Stimulated activated naive CD8-positive, alpha-beta T cell treated with anti-CD3 and anti-CD28 coated beads, Interleukin-15, Interleukin-2, amounts not matched to agents 100 ng/mL and 50 ng/mL, for 24 hours (primary cell): ENCODE measurements around the gene SLC9A7.
A peak's percentile ranks its signal among the peaks of the same experiment; 100 is the strongest.

Experiments used
- H3K27ac Mint-ChIP-seq: one replicate; pipeline ENCODE4 v1.8.0; 2021; ENCODE audit warnings: mild to moderate bottlenecking, mixed read lengths
- H3K27me3 Mint-ChIP-seq: one replicate; pipeline ENCODE4 v1.8.0; 2021; ENCODE audit warnings: mixed read lengths
- H3K36me3 Mint-ChIP-seq: one replicate; pipeline ENCODE4 v1.8.0; 2021; ENCODE audit warnings: low read depth, mixed read lengths
- H3K4me1 Mint-ChIP-seq: one replicate; pipeline ENCODE4 v1.8.0; 2021; ENCODE audit warnings: low read depth, mixed read lengths
- H3K4me3 Mint-ChIP-seq: one replicate; pipeline ENCODE4 v1.8.0; 2021; ENCODE audit warnings: mild to moderate bottlenecking, mixed read lengths
- H3K9me3 Mint-ChIP-seq: one replicate; pipeline ENCODE4 v1.8.0; 2021; ENCODE audit warnings: mixed read lengths

The SLC9A7 gene

DNA sequence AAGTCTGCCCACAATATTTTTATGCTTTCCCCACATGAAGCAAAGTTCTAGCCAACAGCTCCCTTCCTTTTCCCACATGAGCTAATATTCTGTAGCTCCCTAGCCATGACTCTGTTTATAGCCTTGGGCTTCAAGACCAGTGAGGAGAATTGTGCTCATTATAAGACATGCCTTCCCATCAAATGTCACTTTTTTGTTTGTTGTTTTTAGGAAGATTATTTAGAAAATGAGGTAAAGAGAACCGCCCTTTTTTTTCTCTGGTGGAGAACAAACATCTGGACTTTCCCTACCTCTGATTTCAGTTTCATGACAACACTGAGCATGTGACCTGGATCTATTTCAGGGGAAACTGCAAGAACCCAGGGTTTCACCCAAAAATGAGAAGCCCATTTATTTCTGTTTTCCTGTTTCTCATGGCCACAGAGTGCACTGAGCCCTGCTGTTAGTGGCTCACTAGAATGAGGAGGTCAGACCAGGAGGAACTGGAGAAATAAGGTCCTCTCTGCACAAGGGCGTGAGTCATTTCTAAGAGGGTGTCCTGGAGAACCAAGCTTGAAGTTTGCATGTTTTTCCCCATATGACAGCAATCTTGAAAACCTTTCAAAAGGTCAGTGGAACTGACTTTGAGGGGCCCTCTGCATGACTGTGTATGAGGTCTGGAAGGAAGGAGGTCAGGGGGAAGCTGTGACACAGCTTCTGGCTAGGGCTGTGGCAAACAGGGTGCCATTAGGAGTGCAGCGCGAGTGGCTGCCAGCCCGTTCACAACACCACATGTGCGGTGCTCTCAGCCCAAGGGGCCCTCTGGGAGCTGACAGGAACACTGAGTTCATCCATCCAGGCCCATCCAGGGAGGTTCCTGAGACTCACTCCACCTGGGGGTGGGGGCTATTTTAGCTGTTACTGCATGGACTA, 130.2 kb downstream of the SLC9A7 start:
- peaks cover 4% of the 10 kb centered on the region for H3K27me3 Mint-ChIP-seq
- no peak overlapping the region for H3K4me3 Mint-ChIP-seq
- peaks cover 36% of the 10 kb centered on the region for H3K36me3 Mint-ChIP-seq
- peaks cover 49% of the 10 kb centered on the region for H3K4me1 Mint-ChIP-seq
- no peaks in the 10 kb centered on the region for H3K9me3 Mint-ChIP-seq
- H3K27ac Mint-ChIP-seq = peak overlapping the region; percentile 90

DNA sequence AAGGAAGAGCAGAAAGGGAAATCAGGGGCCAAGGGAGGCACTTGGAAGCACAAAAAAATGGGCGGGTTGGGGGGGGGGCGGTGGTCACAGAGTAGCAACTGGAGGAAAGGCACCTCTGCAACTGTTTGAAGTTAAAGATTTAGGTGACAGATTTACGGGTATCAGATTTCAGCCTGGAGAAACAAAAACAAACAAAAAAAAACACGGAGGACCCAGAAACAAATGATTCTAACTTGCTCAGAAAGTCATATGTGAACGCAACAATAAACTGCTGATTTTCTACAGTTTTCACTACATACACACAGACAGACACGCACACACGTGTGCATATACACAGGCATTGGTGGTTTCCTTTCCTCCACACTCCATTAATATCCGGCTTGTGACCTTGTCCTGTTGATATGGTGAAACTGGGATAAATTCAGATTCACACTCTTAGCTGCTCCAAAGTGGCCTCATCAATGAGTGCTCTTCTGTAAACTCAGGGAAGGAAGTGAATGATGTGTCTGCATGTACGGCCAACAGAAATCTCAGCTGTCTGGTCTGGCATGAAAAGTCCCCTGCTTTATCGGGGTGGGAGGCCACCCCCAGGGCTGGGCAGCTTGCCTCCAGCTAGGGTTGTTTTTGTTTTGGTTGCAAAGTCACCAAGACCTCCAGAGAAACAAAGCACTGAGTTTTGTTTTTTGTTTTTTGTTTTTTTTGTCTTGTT, 131.1 kb downstream of the SLC9A7 start:
- Mint-ChIP-seq H3K4me1 (peaks cover 46% of the 10 kb centered on the region), H3K9me3 (no peaks in the 10 kb centered on the region), H3K4me3 (no peak overlapping the region), H3K27ac (peak overlapping the region; percentile 90), H3K36me3 (peaks cover 36% of the 10 kb centered on the region), H3K27me3 (peaks cover 4% of the 10 kb centered on the region)

DNA sequence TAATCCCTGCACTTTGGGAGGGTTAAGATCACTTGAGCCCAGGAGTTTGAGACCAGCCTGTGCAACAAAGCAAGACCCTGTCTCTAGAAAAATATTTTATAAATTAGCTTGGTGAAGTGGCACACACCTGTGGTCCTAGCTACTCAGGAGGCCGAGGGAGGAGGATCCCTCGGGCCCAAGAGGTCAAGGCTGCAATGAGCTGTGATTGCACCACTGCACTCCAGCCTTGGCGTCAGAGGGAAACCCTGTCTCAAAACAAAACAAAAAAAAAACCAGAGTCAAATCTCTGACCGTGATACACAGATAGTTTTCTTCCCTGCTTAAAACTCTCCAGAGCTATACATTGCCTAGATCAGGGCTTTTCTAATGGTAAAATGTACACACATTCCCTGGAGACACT, 131.9 kb downstream of the SLC9A7 start:
- Mint-ChIP-seq H3K27ac (peak overlapping the region; percentile 52), H3K4me1 (peaks cover 46% of the 10 kb centered on the region), H3K9me3 (no peaks in the 10 kb centered on the region), H3K27me3 (peaks cover 2% of the 10 kb centered on the region), H3K36me3 (peaks cover 35% of the 10 kb centered on the region), H3K4me3 (no peak overlapping the region)

DNA sequence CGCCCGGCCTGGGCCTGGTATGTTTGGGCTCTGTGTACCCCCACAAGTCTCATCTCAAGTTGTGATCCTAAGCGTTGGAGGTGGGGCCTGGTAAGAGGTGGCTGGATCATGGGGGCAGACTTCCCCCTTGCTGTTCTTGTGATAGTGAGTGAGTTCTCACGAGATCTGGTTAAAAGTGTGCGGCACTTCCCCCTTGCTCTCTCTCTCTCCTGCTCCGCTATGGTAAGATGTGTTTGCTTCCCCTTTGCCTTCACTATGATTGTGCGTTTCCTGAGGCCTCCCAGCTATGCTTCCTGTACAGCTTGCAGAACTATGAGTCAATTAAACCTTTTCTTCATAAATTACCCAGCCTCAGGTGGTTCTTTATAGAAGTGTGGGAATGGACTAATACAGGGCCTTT, 132.4 kb downstream of the SLC9A7 start:
- H3K27ac Mint-ChIP-seq = peak overlapping the region; percentile 65
- peaks cover 36% of the 10 kb centered on the region for H3K36me3 Mint-ChIP-seq
- H3K27me3 Mint-ChIP-seq = no peaks in the 10 kb centered on the region
- no peak overlapping the region for H3K4me3 Mint-ChIP-seq
- peaks cover 46% of the 10 kb centered on the region for H3K4me1 Mint-ChIP-seq
- H3K9me3 Mint-ChIP-seq = no peaks in the 10 kb centered on the region

DNA sequence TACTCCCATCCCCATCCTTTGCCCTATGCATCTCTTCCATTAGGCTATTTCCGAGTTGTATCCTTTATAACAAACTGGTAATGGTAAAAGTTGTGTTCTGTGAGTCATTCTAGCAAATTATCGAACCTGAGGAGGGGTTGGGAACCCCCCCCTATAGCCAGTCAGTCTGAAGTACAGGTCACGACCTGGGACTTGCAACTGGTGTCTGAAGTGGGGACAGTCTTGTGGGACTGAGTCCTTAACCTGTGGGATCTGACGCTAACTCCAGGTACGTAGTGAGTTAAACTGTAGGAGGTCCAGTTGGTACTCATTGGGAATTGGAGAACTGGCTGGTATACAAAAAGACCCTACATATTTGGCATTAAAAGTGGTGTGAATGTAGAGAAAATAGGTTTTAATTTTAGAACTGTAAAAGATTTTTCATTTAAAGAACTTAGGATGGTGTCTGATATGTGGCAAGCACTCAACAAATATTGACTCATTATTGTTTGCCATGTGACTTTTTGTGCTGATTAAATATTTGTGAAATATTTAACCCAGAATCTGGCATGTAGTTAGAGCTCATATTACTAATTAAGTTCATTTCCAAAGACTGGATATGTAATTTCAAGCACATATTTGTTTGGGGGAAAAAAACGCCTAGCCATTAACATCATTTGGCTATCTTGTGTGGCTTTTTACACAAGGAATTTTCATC, 134.7 kb downstream of the SLC9A7 start:
- H3K9me3 Mint-ChIP-seq = no peaks in the 10 kb centered on the region
- H3K36me3 Mint-ChIP-seq = peaks cover 46% of the 10 kb centered on the region
- no peak overlapping the region for H3K4me3 Mint-ChIP-seq
- H3K27me3 Mint-ChIP-seq = no peaks in the 10 kb centered on the region
- no peak overlapping the region for H3K27ac Mint-ChIP-seq
- H3K4me1 Mint-ChIP-seq = peaks cover 32% of the 10 kb centered on the region

DNA sequence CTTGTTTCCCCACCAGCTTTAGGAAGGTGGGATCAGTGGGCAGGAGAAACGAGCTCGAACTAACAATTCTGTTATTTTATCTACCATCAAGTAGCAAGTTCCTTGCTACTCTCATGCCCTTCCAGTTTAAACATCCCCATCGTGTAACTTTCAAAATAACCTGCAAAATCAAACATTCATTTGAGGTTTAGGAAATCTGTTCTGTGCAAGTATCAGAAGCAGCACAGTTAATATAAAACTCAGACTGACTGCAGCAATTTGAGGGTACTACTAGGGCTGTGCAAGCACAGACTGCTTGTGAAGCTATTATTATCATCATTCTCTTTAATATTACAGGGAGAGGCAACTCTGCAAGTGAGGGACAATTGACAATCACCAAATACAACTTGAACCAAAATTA, 137.3 kb downstream of the SLC9A7 start:
- H3K36me3 Mint-ChIP-seq = peaks cover 53% of the 10 kb centered on the region
- H3K4me3 Mint-ChIP-seq = no peak overlapping the region
- H3K4me1 Mint-ChIP-seq = peaks cover 13% of the 10 kb centered on the region
- H3K9me3 Mint-ChIP-seq = no peaks in the 10 kb centered on the region
- no peaks in the 10 kb centered on the region for H3K27me3 Mint-ChIP-seq
- H3K27ac Mint-ChIP-seq = no peak overlapping the region

DNA sequence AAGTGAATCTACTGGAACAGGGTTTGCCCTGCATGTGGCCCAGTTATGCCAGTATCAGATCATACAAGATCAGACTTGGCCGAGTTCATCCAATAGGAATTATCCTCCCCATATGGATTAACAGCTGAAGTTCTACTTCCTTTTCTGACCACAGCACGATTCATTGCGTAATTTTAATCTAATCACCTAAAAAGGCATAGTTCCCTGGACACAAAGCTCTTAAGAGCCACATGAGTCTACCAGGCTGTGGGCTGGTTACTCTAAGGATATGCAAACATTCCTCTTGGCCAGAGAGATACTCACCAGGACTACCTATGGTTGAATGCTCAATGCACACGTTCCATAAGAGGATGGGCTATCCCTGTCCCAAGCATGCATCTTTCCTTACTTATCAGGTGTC, 138.4 kb downstream of the SLC9A7 start:
- Mint-ChIP-seq H3K9me3 (no peaks in the 10 kb centered on the region), H3K4me1 (peaks cover 8% of the 10 kb centered on the region), H3K36me3 (peaks cover 54% of the 10 kb centered on the region), H3K27ac (no peak overlapping the region), H3K4me3 (no peak overlapping the region), H3K27me3 (no peaks in the 10 kb centered on the region)

DNA sequence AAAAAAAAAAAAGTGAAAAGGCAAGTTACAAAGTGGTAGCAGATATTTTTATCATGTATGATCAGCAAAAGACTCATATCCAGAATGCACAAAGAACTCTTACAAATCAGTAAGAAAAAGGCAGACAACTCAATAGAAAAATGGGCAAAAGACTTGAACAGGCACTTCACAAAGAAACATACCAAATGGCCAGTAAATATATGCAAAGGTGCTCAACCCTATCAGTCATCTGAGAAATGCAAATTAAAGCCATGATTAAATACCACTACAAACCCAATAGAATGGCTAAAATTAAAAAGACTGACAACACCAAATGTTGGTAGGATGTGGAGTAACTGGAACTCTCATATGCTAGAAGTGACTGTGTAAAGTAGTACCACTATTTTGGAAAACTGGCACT, 140.0 kb downstream of the SLC9A7 start:
- Mint-ChIP-seq H3K27ac (no peak overlapping the region), H3K4me3 (no peak overlapping the region), H3K36me3 (peaks cover 56% of the 10 kb centered on the region), H3K4me1 (peaks cover 8% of the 10 kb centered on the region), H3K9me3 (no peaks in the 10 kb centered on the region), H3K27me3 (no peaks in the 10 kb centered on the region)

DNA sequence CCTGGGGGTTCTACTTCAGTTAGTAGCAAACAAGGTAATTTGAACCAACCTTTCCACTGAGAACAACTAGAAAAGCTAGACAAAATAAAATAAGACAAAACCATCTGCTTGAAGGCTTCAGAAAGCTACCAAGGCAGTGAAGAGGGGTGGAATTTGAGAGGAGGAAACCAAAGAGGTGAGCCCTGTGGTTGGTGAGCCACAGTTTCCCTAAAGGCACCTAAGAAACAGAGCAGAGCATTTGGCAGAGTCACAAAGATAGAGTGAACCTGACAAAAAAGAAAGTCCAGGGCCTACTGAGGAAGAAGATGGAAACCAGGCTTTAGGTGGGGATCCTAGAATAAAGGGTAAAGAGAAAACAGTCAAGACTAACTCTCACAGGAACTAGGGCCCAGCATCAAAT, 141.0 kb downstream of the SLC9A7 start:
- H3K27ac Mint-ChIP-seq = no peak overlapping the region
- H3K36me3 Mint-ChIP-seq = peaks cover 66% of the 10 kb centered on the region
- no peak overlapping the region for H3K4me3 Mint-ChIP-seq
- H3K4me1 Mint-ChIP-seq = peaks cover 8% of the 10 kb centered on the region
- no peaks in the 10 kb centered on the region for H3K27me3 Mint-ChIP-seq
- H3K9me3 Mint-ChIP-seq = no peaks in the 10 kb centered on the region

DNA sequence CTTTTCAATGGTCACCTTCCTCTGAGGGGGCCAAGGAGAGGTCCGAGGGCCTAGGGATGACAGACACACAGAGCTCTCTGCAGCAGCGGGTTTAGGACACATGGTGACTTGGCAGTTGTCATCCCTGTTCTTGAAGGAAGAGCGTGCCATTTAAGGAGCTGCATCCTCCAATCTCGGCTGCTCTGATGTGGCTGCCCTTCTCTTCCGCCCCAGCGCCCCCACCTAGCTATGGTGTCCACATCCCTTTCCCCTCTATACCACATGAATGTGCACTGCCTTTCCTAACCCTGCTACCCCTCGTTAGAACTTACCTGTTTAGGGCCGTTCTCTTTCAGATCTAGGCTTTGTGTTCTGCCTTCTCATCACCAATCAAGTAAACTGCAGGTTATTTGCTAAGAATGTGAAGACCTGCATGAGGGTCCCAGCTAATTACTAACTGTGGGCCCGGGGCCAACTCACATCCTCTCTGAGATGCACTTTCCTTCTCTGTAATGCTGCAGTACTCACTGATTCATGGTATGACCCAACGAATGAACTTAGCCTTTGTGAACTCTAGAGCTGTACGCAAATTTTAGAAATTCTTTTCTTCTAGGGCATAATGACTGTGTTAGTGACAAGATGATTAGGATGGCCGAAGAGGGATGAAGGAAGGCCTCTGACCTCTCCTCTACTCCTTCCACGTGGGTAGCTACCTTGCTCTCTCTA, 147.1 kb downstream of the SLC9A7 start:
- no peak overlapping the region for H3K27ac Mint-ChIP-seq
- H3K9me3 Mint-ChIP-seq = no peaks in the 10 kb centered on the region
- H3K36me3 Mint-ChIP-seq = peaks cover 24% of the 10 kb centered on the region
- no peak overlapping the region for H3K4me3 Mint-ChIP-seq
- peaks cover 27% of the 10 kb centered on the region for H3K4me1 Mint-ChIP-seq
- no peaks in the 10 kb centered on the region for H3K27me3 Mint-ChIP-seq

DNA sequence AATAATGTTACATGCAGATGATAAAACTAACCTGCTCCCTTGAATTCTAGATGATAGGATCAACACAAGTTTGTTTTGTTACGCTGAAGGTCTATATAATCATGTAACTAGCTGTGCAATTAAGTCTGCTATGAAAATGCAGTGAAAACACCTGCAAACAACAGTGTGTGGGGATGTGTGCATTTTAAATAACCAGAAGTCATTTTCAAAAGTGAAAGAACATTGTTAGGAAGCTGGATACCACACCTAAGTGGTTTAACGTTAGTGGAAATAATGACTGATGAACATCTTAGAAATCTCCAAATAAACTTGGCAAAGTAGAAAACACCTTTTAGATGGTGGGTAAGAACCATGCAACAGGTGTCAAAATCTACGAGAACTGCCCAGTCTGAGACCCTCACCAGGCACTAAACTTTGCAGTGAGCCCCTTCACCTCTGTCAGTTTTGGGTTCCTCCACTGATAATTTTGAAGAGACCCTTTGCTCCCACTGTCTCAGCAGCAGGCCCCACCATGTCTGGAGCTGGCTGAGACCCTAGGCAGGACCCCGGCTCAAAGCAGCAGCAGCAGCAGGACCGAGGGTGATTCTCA, 148.8 kb downstream of the SLC9A7 start:
- Mint-ChIP-seq H3K4me1 (peaks cover 27% of the 10 kb centered on the region), H3K4me3 (no peak overlapping the region), H3K36me3 (peaks cover 30% of the 10 kb centered on the region), H3K27ac (no peak overlapping the region), H3K27me3 (no peaks in the 10 kb centered on the region), H3K9me3 (no peaks in the 10 kb centered on the region)

DNA sequence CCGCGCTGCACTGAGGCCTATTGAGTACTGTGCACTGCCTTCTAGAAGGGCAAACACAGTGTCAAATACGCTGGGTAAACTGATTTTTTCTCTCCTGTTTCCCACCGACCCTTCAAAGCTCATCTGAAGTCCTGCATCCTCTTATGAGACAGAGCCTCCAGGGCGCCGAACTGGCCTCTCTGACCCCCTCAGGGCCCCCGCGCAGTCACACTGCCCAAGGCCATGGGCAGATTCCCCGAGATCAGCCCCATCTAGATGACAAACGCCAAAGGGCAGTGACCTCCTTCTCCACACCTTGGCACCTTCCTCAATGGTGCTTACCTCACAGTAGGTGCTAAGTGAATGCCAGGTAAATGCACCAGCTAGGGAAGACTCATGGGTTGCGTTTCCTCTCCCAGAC, 151.0 kb downstream of the SLC9A7 start:
- H3K27me3 Mint-ChIP-seq = no peaks in the 10 kb centered on the region
- no peaks in the 10 kb centered on the region for H3K9me3 Mint-ChIP-seq
- H3K4me3 Mint-ChIP-seq = no peak overlapping the region
- H3K4me1 Mint-ChIP-seq = peaks cover 27% of the 10 kb centered on the region
- no peak overlapping the region for H3K27ac Mint-ChIP-seq
- peaks cover 27% of the 10 kb centered on the region for H3K36me3 Mint-ChIP-seq

DNA sequence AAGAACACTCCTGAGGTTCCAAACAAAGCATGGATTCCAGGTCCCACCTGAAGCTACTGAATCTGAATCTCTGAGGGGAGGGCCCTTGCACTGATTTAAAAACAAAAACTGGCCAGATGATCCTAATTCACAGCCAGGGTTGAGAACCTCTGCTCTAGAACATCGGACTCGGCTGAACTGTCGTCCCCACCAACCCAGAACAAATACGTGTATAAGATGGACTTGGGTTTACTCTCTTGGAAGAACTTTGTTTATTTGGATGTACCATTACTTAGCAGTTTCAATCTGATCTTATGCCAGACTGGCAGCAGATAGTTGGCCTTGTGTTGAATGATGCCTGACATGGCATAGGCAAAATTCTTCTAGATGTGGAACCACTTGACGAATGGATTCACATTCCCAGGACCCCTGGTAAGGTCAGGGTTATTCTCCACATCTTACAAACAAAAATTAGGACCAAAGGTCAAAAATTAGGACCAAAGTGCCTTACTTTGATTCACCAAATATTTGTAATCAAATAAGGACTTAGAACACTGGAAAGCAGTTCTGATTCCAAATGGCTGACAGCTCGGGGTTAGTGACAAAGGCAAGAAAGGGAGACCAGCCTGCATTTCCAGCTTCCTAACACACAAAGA, 156.3 kb downstream of the SLC9A7 start:
- H3K36me3 Mint-ChIP-seq = peaks cover 36% of the 10 kb centered on the region
- H3K4me1 Mint-ChIP-seq = no peaks in the 10 kb centered on the region
- H3K4me3 Mint-ChIP-seq = no peak overlapping the region
- H3K27me3 Mint-ChIP-seq = no peaks in the 10 kb centered on the region
- H3K27ac Mint-ChIP-seq = no peak overlapping the region
- no peaks in the 10 kb centered on the region for H3K9me3 Mint-ChIP-seq

DNA sequence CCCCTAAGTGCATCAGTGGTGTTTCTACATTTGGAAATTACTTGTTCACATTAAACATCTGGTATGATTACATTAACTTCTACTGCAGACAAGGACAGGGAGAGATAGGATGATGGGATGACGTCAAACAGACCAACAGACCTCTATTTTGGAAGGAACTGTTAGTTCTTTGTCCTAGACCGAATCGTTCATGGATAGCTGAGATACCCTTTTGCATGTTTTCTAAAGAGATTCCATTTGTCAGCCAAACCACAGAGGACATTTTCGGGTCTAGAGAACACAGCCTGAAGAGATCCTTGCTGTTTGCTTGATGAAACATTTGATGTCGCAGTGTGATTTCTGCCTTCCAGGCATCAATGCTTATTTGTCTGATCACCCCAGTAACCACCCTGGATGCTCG, 157.6 kb downstream of the SLC9A7 start:
- Mint-ChIP-seq H3K36me3 (peaks cover 28% of the 10 kb centered on the region), H3K27ac (no peak overlapping the region), H3K9me3 (no peaks in the 10 kb centered on the region), H3K4me1 (no peaks in the 10 kb centered on the region), H3K27me3 (no peaks in the 10 kb centered on the region), H3K4me3 (no peak overlapping the region)
